OCI-LY1 (cell line): ENCODE measurements around the gene ERCC5.

ENCODE experiments used
- CTCF ChIP-seq: fragments of 200-600 bp; sonication (generic), shearing (Covaris generic); IDR thresholded peaks from 2 replicates; pipeline ENCODE4 v1.5.1; 2017; ENCODE audit warnings: mild to moderate bottlenecking, antibody characterized with exemption, low read length, moderate library complexity, mixed read lengths
- EZH2 ChIP-seq: fragments of 200-600 bp; sonication (generic), shearing (Covaris generic); IDR thresholded peaks from 2 replicates; pipeline ENCODE4 v1.8.0; 2017; ENCODE audit warnings: borderline replicate concordance, mixed run types, mild to moderate bottlenecking, antibody characterized with exemption, low read length, moderate library complexity, mixed read lengths

DNA sequence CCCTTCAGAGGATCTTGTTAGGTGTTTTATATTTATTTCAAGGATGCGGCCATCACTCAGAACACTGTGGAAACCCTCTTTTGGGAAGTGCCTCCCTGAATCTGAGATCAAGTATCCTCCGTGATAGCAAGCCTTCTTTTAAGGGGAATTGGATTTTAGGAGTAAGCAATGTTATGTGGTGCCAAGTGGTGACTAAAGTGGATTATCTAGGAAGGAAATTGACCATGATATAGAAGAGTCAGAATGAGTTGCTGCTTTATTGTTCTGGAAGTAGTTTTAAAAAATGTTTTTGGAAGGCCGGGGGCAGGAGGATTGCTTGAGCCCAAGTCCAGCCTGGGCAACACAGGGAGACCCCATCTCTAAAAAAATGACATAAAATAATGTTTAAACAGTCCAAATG is 6.7 kb downstream of the ERCC5 start:
- TF ChIP-seq CTCF (no peak), EZH2 (no peak)
